Lung microvascular endothelial cell (primary cell): Measurements from ENCODE around the gene FERMT1. TPM values are rescaled to one million over a fixed set of nuclear protein-coding genes. Genes with fewer than 3 reads are reported as not detected.
"Not testable (repeated sequence)": the region's sequence is repeated elsewhere in the genome, so short reads cannot be mapped to it uniquely, and the experiment has no call there.

ENCODE experiments used
- DNase-seq, 2 donors: peaks; one replicate each; pipeline versions ENCODE4 v3.0.0 to v3.0.0-alpha.2; 2010; ENCODE audit warnings: low read depth in 2 of 2
- total RNA-seq: library from RNA; depleted of rRNA; stranded (reverse); fragments of >200 nt; gene quantifications from 2 replicates; pipeline ENCODE4 v1.2.1, GENCODE V29; 2014

Gene FERMT1
- total RNA-seq, 1 donor from 2014 or later = under 0.01 TPM

GRCh38 chr20:6070829-6071695 is 51.8 kb downstream of the FERMT1 start:
- peak in 1 of 2 donors; percentile 35 for DNase-seq

- peak in 1 of 2 donors; percentile 3 for DNase-seq
These were observed 53.2 kb downstream of the FERMT1 start for GRCh38 chr20:6069669-6070068.

GRCh38 chr20:6067763-6068318 is 55.0 kb downstream of the FERMT1 start:
- DNase-seq = no peak

- DNase-seq = no peak
These were observed 56.2 kb downstream of the FERMT1 start for GRCh38 chr20:6066582-6066981.

GRCh38 chr20:6061544-6061943 is 61.3 kb downstream of the FERMT1 start:
- no peak for DNase-seq

- no peak for DNase-seq
These were observed 62.6 kb downstream of the FERMT1 start for GRCh38 chr20:6060213-6060612.

- DNase-seq = no peak
These were observed 64.0 kb downstream of the FERMT1 start for GRCh38 chr20:6058684-6059295.

- no peak for DNase-seq
These were observed 65.1 kb downstream of the FERMT1 start for GRCh38 chr20:6057691-6058090.

- no peak for DNase-seq
These were observed 65.7 kb downstream of the FERMT1 start for GRCh38 chr20:6057139-6057538.

GRCh38 chr20:6055981-6056569 is 66.8 kb downstream of the FERMT1 start:
- no peak for DNase-seq

GRCh38 chr20:6055161-6055783 is 67.6 kb downstream of the FERMT1 start:
- no peak for DNase-seq

GRCh38 chr20:6054689-6055051 is 68.2 kb downstream of the FERMT1 start:
- DNase-seq = not testable (repeated sequence)

GRCh38 chr20:6053776-6054688 is 68.8 kb downstream of the FERMT1 start, which contains the start of gene LRRN4:
TSS of gene LRRN4 (minus strand) at chr20:6054060. CDS start at chr20:6052799, 1,261 bp downstream.
- DNase-seq = no peak

- DNase-seq = no peak
These were observed 69.6 kb downstream of the FERMT1 start for GRCh38 chr20:6053064-6053775.

- DNase-seq = peak in 1 of 2 donors; percentile 65
These were observed 71.3 kb downstream of the FERMT1 start for GRCh38 chr20:6051505-6051904.

- DNase-seq = no peak
These were observed 74.4 kb downstream of the FERMT1 start for GRCh38 chr20:6048391-6048790.

GRCh38 chr20:6046432-6046831 is 76.4 kb downstream of the FERMT1 start:
- DNase-seq = no peak

GRCh38 chr20:6045566-6045965 is 77.3 kb downstream of the FERMT1 start:
- no peak for DNase-seq

GRCh38 chr20:6044115-6044514 is 78.7 kb downstream of the FERMT1 start:
- DNase-seq = no peak

GRCh38 chr20:6041808-6042265 is 81.0 kb downstream of the FERMT1 start:
- no peak for DNase-seq
